GM18909 (cell line): ENCODE data around the gene FAM20B.

Experiments
- ATAC-seq: cut with Tn5 transposase; IDR thresholded peaks from one replicate; pipeline ENCODE4 v1.9.1; 2021; ENCODE audit warnings: mild to moderate bottlenecking; ENCODE audit not compliant: unreplicated experiment, poor library complexity

The FAM20B gene

GRCh38 chr1:179089827-179090482 lies 64.3 kb downstream of the FAM20B start:
- ATAC-seq, result no peak

DNA sequence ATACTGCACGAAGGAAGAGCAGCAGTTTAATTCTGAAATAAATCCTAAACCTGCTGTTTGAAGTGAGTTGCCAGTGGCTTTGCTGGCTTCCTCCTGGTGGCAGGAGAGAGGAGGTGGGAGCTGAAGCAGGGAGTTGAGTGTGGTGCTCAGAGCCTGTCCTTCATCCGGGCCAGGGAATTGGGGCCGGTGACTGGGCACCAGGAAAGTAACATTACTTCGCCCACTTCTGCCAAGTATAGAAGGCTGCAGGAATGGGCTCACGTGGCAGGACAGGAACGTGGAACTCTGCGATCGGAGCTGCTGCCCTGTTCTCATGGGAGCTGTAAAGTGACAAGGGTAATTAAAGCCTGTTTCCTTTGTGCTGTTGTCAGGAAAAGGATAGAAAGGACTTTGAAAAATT lies 64.8 kb downstream of the FAM20B start:
- ATAC-seq, result no peak

DNA sequence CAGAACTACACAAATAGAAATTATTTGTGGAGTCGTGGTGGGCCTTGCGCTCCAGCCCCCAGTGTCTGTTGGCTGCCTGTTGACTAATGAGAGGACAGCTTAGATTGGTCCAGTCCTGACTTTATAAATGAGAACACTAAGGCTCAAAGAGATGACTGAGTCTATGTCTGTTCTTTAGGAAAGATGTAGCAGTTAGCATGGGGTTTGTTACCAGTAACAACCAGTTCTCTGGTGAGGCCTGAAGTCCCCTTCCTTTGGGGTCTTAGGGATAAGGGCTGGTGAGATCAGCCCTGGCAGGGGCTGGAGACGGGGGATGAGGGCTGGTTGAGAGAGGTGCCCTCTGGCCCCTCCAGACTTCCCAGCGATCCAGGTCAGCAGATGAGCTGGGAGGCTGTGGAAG lies 65.2 kb downstream of the FAM20B start:
- no peak for ATAC-seq

DNA sequence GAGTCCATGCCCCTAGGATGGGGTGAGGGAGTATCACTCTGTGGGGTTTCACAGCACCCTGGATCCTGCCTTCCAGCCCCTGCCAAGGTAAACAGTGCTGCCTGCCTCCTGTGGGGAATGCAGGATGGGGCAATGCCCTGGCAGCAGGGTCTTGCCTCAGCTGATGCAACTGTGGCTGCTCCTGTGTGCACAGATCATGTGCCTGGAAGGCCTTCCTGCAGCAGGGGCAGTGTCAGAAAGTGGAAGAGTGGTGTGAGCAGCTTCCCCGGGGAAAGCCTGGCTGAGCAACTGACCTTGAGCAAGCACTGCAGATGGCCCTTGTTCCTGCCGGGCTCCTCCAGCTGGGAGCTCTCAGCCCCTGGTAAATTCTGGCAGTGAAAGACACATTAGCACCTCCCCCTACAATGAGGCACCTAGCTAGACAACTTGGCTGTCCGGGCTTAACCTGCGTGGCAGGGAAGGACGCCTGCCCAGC lies 66.0 kb downstream of the FAM20B start:
- ATAC-seq, result no peak

DNA sequence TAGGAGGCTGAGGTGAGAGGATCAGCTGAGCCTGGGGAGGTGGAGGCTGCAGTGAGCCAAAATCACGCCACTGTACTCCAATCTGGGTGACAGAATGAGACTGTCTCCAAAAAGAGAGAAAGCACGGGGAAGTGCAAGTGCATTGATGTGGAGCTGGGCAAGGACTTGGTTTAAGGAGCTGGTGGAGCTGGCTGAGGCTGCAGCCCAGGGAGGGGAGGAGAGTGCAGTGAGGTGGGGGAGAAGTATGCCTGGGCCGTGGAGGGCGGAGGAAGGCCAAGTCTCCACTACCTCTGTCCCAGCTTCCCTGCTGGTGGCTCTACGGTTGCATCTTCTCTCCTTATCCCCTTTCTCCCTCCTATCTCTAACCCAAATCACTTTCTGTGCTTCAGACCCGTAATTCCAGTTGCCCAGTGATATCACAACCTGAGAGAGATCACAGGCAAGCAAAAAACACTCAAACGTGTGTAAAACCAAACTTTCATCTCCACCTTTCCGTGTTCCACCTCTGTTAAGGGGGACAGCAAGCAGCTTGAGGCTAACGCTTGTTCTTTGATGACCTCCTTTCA lies 67.3 kb downstream of the FAM20B start:
- no peak for ATAC-seq

- ATAC-seq, result no peak
Observed at GRCh38 chr1:179094818-179095217, 69.1 kb downstream of the FAM20B start.

DNA sequence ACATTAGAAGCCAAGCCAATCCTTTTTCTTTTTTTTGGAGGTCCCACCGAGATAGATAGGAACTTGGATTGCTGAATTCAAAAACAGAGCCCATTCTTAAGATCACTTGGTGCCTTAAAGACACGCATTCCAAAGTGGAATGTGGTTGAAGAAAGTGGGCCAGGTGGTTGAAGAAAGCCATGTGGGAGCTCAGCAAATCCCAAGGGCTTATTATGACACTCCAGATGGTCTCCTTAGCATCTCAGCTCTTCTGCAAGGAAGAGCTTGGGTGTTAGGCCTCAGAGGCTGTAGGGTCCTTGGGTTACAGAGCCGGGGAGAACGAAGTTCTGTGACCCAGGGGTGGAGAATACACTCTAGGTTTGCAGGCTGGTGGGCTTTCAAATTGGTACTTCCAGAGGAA lies 69.7 kb downstream of the FAM20B start:
- ATAC-seq, result no peak

- ATAC-seq, result no peak
Observed at GRCh38 chr1:179095924-179096323, 70.2 kb downstream of the FAM20B start.

- no peak for ATAC-seq
Observed at GRCh38 chr1:179099891-179100290, 74.2 kb downstream of the FAM20B start.

DNA sequence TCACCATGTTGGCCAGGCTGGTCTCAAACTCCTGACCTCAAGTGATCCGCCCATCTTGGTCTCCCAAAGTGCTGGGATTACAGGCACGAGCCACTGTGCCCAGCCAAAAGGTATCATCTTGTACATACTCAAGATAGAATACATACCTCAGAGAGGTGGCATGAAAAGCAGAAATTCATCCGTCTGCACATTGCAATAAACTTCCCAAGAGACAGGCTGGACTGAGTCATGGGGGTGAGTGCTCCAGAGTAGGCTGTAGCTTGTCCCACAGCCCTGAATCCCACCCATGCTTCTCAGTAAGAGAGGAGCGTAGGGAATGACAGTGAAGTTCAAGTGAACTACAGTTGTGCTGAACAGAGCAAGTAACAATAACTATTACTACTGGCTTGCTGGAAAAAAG lies 75.9 kb downstream of the FAM20B start:
- ATAC-seq, result no peak

DNA sequence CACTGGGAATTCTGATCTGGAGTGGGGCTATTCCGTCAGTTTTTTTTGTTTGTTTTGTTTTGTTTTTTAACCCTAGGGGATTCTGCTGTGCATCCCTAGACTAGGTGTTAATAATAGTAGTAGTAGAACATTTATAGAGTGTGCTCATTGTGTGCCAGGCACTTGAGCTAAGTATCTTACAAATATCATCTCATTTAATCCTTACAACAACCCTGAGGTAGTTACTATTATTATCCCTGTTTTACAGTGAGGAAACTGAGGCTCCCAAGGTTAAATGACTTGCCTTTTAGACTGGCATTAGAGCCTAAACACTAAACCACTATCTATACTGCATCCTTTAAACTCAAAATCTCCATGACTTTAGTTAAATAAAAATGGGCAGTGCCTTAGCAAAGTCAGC lies 78.3 kb downstream of the FAM20B start:
- no peak for ATAC-seq

DNA sequence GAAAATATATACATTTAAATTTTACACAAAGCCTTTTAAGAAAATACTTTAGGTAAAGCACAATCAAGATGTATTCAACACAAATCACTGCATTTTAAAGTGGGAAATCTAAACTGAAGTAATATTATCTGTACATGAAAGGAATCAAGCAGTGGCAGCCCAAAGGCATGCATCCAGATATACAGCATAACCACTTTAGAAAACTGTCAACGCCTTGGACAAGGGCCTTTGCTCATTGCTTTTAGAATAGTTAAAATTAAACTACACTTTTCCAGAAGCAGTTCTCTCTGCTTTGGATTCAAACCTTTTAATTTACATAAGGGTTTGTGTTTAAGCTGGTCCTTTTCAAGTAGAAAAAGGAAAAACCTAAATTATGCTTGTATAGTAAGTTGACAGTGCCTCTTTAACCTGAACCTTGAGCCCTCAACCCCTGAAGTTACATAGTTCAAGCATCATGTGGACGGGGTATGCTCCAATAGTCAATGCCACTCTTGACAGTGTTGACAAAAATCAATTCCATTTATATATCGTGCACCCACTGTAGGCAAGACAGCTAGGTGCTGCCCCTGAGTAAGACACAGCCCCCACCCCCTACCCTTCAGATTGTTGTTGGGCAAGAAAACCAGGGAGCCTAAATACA lies 79.0 kb downstream of the FAM20B start:
- ATAC-seq, result no peak

DNA sequence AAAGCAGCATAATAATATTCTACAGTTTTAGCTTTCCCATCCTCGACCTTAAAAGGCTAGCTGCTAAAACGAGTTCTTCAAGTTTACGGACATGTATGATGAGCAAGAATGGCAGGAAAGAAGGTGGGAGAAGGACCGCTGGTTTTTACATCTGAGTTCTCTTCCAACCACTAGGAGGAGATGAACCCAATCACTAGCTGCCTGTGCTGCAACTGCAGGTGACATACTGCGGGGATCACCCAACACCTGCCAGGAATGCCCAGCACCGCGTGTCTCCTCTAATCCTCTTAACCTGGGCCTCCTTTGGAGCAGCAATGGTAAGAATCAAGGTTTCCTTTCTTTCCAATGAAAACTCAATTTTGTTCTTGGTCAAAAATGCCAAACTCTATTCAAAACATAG lies 79.7 kb downstream of the FAM20B start:
- no peak for ATAC-seq

- no peak for ATAC-seq
Observed at GRCh38 chr1:179107706-179108629, 82.3 kb downstream of the FAM20B start.

DNA sequence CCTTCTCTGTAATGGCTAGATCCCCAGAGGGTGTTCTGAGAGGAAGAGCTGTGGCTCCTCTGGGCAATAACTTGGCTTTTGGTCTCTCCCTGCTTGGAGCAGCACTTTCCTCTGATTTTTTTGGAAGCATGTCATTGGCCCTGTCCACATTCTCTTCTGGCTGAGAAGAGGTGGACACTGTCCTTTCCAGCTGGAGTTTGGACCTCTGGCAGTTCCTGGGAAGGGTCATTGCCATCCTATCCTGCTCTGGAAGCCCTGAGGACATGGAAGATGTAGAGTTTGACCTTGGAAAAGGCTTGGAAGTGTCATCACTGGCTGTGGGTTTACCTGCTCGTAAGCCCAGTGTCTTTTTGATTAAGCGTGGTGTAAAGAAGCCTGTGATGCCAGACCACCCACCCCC lies 83.0 kb downstream of the FAM20B start:
- ATAC-seq, result no peak

- no peak for ATAC-seq
Observed at GRCh38 chr1:179115181-179115580, 89.5 kb downstream of the FAM20B start.

GRCh38 chr1:179119513-179119912 lies 93.8 kb downstream of the FAM20B start:
- ATAC-seq, result no peak

GRCh38 chr1:179120736-179121135 lies 95.0 kb downstream of the FAM20B start:
- no peak for ATAC-seq

DNA sequence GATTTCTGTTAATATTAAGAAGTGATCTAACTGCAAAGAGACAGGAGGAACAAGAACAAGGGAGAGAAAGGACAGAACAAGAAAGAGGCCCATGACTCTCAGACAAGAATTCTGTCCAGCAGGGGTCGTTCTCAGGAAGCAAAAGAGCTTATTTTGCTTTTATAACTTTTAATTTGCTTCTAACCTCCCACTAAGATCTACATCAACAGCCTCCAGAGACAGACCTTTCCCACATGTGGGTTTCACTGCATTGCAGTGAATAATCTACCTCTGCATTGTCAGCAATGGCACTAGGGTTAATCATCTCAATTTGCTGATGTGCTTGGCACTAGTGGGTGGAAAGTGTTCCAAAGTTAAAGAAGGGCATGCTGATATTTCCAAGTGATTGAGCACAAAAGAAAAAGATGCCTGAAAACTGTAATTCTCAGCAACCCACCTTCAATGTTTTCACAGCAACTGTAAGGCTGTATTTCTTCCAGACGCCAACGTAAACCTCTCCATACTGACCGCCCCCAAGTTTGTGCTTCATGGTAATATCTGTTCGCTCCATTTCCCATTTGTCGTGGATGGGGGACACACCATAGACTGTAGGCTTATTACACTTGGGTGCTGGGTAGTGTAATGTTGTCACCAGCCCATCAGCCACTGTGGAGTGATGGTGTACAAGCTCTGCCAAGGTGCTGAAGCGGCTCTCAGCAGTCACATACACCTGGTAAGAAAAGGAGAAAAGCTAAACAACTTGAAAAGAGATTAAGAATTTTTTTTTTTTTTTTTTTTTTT lies 95.7 kb downstream of the FAM20B start:
- ATAC-seq, result no peak

- ATAC-seq, result no peak
Observed at GRCh38 chr1:179124873-179125272, 99.2 kb downstream of the FAM20B start.
